ENCODE results near the gene PKNOX1.

GRCh38 chr21:42956824-42957630, 17.3 kb upstream of the PKNOX1 start:
- no peak for TF ChIP-seq CTCF (IDR thresholded peaks at IDR 0.05 in 2 of 3, conservative IDR thresholded peaks at IDR 0.05 in 1 of 3; ENCODE audit: borderline replicate concordance in 1 of 3, insufficient read depth in 1 of 3, low read depth in 2 of 3, low read length in 2 of 3)
- no peak for TF ChIP-seq POLR2A (IDR thresholded peaks at IDR 0.05; ENCODE audit: borderline replicate concordance, extremely low read depth, insufficient read depth, insufficient read length)
- no peak for TF ChIP-seq SIN3A (IDR thresholded peaks at IDR 0.05; ENCODE audit: low read depth)
- no peak for TF ChIP-seq EZH2 (IDR thresholded peaks at IDR 0.05)
- no peak for TF ChIP-seq CBX3 (IDR thresholded peaks at IDR 0.05; ENCODE audit: low read depth)
- TF ChIP-seq YY1 (IDR thresholded peaks at IDR 0.05; ENCODE audit: extremely low read depth, insufficient replicate concordance, low read depth, low read length): no peak
- TF ChIP-seq ZBTB33 (IDR thresholded peaks at IDR 0.05; ENCODE audit: extremely low read depth, insufficient replicate concordance, low read length): no peak
- TF ChIP-seq MAX (IDR thresholded peaks at IDR 0.05): no peak
- TF ChIP-seq ZNF274 (IDR thresholded peaks at IDR 0.05; ENCODE audit: low read depth, low read length): no peak

All from HCT116 (cell line).